GM18508 (cell line): Measurements from ENCODE around the gene POU6F2.
"Not testable (repeated sequence)": the region's sequence is repeated elsewhere in the genome, so short reads cannot be mapped to it uniquely, and the experiment has no call there.

Experiments used
- ATAC-seq: cut with Tn5 transposase; IDR thresholded peaks from one replicate; pipeline ENCODE4 v1.9.1; 2021; ENCODE audit warnings: moderate number of reproducible peaks; ENCODE audit not compliant: insufficient read depth, unreplicated experiment

Gene POU6F2

GRCh38 chr7:39331607-39332006 is 353.9 kb downstream of the POU6F2 start:
- ATAC-seq, result not testable (repeated sequence)

GRCh38 chr7:39332142-39332541 is 354.4 kb downstream of the POU6F2 start:
- no peak for ATAC-seq

DNA sequence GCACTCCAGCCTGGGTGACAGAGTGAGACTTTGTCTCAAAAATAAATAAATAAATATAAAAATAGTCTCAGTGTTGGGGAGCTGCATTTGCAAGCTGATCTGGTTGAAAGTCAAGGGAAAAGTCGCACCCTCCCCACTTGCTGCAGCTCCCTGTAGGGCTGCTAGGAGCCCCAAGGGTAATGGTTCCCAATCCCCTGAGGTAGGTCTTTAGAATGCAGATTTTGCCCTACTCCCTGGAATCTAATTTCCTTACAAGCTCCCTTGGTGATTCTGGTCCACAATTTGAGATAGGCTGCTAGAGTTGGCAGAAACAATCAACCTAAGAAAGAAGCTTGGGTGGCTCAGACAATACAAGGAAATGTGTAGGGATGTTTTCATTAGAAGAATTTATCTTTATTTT is 356.0 kb downstream of the POU6F2 start:
- ATAC-seq, result no peak

DNA sequence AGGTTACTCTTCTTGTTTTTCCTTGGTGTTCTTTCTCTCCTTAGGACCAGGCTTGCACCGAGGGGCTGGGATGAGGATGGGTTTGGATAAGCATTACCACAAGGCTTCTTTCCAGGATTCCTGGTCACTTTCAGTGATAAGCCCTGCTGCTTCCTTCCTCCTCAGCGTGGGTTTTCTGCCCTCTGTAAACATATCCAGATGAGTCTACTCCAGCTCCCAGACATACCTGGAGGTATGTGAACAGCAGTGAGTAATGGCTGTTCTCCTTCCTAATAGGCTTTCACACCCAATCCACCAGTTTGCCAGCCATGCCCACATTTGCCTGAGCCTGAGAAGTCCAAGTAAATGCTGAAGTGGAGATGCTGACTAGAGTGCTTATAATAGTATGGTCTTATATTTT is 358.7 kb downstream of the POU6F2 start:
- no peak for ATAC-seq

- ATAC-seq, result no peak
Observed at GRCh38 chr7:39338716-39339115, 361.0 kb downstream of the POU6F2 start.

DNA sequence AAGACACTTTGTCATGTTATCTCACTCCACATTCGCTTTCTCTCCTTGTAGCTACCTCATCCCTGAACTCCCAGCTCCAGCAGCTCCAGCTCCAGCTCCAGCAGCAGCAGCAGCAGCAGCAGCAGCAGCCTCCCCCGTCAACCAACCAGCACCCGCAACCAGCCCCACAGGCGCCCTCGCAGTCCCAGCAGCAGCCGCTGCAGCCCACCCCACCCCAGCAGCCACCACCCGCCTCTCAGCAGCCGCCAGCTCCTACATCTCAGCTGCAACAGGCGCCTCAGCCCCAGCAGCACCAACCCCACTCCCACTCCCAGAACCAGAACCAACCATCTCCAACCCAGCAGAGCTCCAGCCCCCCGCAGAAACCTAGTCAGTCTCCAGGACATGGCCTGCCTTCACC is 361.9 kb downstream of the POU6F2 start:
- no peak for ATAC-seq

GRCh38 chr7:39341083-39341482 is 363.4 kb downstream of the POU6F2 start:
- no peak for ATAC-seq

- ATAC-seq, result no peak
Observed at GRCh38 chr7:39342763-39343162, 365.1 kb downstream of the POU6F2 start.

GRCh38 chr7:39349452-39350123 is 371.9 kb downstream of the POU6F2 start:
- no peak for ATAC-seq

DNA sequence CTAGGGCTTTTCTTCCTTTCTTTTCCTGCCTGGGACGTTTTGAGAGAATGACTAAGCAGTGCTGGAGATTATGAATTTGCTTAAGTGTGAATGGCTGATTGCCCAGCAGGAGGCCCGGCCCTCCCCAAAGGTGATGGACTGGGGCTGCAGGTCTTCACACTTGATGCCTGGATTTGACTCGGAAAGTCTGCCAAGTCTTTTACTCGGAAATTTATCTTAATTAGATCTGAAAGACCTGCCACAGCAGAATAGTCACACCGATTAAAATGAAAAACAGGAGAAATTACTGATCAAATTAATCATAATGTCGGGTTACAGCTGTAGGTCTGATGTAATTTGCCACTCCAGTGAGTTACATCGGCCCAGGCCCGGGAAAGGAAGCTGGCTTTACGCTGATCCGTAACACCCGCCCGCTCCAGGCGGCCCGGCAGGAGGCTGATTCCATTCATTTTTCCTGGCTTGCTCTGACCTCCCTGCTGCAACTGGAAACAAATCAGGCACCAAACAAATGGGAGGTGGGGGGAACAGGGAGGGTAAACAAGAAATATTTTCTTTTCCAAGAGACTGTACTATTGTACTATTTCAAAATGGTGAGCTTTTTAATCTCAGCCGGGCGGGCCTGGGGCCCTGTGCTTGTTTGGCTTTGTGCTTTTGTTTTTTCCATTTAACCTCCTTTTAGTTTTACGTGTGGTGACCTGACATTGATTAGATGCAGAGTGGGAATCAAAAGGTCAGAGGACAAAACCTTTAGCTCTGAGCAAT is 376.1 kb downstream of the POU6F2 start:
- no peak for ATAC-seq

DNA sequence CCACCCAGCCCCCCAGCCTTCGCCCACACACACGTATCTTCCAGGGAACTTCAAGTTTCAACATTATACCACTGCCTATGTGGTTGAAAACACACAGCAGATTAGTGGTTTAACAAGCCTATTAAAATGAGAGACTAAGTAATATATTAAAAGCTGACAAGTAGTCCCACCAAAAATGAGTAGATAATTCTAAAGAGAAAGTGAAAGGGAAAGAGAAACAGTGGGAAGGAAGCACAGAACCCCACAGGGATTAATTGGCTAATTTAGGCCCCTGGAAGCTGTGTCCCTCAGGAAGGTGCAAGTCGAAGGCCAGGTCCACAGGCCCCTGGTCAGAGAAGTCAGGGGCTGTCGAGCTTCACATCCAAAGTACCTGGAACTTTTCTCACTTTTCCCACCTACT is 378.0 kb downstream of the POU6F2 start:
- ATAC-seq, result no peak

- ATAC-seq, result no peak
Observed at GRCh38 chr7:39356172-39356925, 378.6 kb downstream of the POU6F2 start.

DNA sequence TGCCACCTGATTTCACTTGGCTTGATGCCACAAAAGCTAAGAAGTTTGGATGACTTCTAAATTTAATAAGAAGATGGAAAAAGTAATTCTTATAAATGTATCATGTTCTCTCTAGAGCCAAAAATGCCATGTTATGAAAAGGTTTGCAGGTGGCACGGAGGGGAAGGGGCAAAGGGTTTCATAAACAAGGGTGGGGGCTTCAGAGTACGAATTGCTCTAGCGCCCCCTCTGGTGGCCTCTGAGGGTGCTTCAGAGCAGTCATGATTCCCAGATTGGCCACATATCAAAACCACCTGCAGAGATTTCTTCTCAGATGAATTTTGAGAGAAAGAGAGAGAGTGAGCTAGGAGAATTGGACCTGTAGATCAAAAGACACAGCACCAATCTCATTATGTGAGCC is 379.9 kb downstream of the POU6F2 start:
- ATAC-seq, result no peak

DNA sequence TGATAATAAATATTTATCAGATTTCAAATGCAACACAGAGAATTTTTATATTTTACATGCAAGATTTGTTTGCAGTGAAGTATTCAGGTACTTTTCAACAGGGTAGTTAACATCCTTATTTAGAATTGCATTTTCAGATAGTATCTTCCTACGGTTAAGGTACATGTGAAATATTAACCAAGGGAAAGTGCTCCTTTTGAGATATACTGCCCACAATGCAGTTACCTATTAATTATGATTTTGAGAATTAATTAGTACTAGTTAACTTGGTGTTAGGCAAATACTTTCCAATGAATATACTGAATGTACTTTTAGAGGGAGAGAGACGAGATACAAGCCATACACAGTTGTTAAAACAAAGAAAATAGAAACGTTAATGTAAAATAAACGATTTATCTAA is 382.3 kb downstream of the POU6F2 start:
- ATAC-seq, result no peak

GRCh38 chr7:39360766-39361165 is 383.1 kb downstream of the POU6F2 start:
- ATAC-seq, result no peak

GRCh38 chr7:39365751-39366295 is 388.1 kb downstream of the POU6F2 start:
- ATAC-seq, result no peak

DNA sequence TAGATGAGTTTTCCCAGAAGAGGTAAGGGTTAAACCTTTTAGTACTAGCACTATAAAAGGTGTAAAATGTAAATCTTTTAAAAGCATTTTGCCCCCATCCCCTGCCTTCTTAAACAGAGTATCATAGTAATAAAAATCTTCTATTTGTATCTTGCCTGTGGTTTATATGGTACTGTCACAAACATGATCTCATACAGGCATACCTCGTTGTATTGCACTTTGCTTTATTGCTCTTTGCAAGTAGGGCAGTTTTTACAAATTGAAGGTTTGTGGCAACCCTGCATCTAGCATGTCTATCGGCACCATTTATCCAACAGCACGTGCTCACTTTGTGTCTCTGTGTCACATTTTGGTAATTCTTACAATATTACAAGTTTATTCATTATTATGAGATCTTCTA is 389.7 kb downstream of the POU6F2 start:
- no peak for ATAC-seq

DNA sequence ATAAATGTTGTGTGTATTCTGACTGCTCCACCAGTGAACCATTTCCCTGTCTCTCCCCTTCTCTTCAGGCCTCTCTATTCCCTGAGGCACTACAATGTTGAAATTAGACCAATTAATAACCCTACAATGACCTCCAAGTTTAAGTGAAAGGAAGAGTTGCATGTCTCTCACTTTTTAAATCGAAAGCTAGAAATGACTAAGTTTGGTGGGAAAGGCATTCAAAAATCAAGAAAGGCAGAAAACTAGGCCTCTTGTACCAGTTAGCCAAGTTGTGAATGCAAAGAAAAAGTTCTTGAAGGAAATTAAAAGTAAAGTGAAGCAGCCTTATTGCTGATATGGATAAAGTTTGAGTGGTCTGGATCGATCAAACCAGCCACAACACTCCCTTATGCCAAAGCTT is 390.2 kb downstream of the POU6F2 start:
- ATAC-seq, result no peak

DNA sequence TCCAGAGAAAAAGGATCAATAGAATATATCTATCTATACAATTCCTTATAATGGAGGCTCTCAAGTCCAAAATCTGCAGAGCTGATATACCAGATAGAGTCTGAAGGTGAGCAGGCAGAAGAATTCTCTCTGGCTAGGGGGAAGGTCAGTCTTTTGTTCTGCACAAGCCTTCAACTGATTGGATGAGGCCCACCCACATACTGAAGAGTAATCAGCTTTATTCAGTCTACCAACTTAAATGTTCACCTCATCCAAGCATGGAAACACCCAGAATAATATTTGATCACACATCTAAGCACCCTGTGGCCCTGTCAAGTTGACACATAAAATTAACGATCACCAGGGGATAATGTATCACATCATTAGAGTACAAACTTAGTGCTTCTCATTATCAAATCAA is 394.7 kb downstream of the POU6F2 start:
- ATAC-seq, result no peak

DNA sequence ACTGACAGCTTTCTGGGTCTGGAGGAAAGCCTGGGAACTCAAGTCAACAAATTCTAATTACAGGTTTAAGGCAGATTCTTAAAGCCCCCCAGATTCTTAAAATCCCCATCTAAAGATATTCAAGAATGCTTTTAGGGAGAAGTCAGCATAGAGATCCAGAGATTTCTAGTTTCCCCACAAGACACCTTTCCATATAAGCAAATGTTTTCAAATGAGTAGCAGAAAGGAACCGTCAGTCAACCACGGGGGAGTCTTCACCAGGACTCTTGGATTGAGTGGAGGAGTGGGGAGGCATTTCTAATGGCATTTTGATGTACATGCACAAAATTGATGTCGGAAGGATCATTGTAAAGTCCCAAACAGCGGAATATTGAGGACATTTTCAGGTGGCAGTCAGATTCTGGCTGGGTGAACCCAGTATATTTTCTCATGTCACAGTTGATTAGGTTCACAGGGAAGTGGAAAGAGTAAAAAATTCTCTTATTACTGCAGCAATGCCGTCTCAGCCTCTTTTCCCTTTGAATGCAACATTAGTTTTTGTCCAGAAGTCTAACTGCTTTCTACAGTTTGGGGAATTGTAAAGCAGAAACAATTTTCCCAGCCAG is 396.8 kb downstream of the POU6F2 start:
- no peak for ATAC-seq
